HCT116 (cell line): Measurements from ENCODE around the gene CLDN3. TPM values are rescaled to one million over a fixed set of nuclear protein-coding genes. Genes with fewer than 3 reads are reported as not detected.

Source experiments
- ATAC-seq: fragments of 200-7000 bp; cut with Tn5 transposase; 2 replicates; pipeline ENCODE4 v1.9.1; 2020; ENCODE audit warnings: mild to moderate bottlenecking, moderate library complexity
- BruUV-seq: library from RNA; stranded (reverse); fragments of 400-500 nt; replicated peaks from 2 replicates; lab custom pipeline; 2021; lab: Mats Ljungman, UMichigan
- CTCF ChIA-PET: fragments of 300-600 bp; sonication (Branson Sonifier 250); formaldehyde crosslinking; loops from one replicate; lab custom pipeline; 2021; ENCODE audit warnings: antibody characterized with exemption; lab: Charles Lee
- POLR2A ChIA-PET: fragments of 300-600, 350-600 bp; sonication (Branson Sonifier 250); formaldehyde crosslinking; loops from one replicate; lab custom pipeline; 2021; ENCODE audit warnings: antibody characterized with exemption; lab: Charles Lee
- RAD21 ChIA-PET, 2 experiments: fragments of 300-600 bp; sonication (Branson Sonifier 250); formaldehyde crosslinking; loops; one replicate each; lab custom pipeline; 2023; ENCODE audit warnings: low total read pairs in 2 of 2; ENCODE audit not compliant: uncharacterized antibody in 2 of 2, unreplicated experiment in 2 of 2, low non-redundant PET in 1 of 2; lab: Charles Lee
- DNase-seq: peaks from one replicate; pipeline ENCODE4 v3.0.0-alpha.2; 2010; ENCODE audit warnings: low read depth, low spot score
- H2AFZ ChIP-seq: fragments of 200-600 bp; shearing (Covaris generic), sonication (generic); 2 replicates; pipeline ENCODE4 v1.6.1; 2017; ENCODE audit warnings: low read depth, mixed run types, mixed read lengths, antibody characterized with exemption, low read length; ENCODE audit not compliant: poor library complexity, severe bottlenecking
- H3K27ac ChIP-seq: 2 replicates; pipeline ENCODE4 v1.5.1; 2012; ENCODE audit warnings: low read depth, low read length
- H3K27me3 ChIP-seq: fragments of 200-600 bp; sonication (generic); 2 replicates; pipeline ENCODE4 v1.6.1; 2016; ENCODE audit warnings: mixed run types, low read length, mixed read lengths; ENCODE audit not compliant: insufficient read depth
- H3K36me3 ChIP-seq, 2 experiments: fragments of 200-500 bp in 1 of 2; fragments of 200-600 bp in 1 of 2; sonication (Bioruptor generic) in 1 of 2; sonication (generic) in 1 of 2; 2 replicates each; pipeline versions ENCODE4 v1.5.1 to v1.6.1; 2014 to 2016; ENCODE audit warnings: low read length in 2 of 2, inconsistent platforms in 1 of 2, mixed read lengths in 1 of 2, mixed run types in 1 of 2; ENCODE audit not compliant: insufficient read depth in 2 of 2, control insufficient read depth in 1 of 2
- H3K4me1 ChIP-seq, 2 experiments: fragments of 200-600 bp in 1 of 2; sonication (generic) in 1 of 2; 2 replicates each; pipeline versions ENCODE4 v1.5.1 to v1.6.1; 2012 to 2017; ENCODE audit warnings: low read length in 2 of 2, inconsistent platforms in 1 of 2, mild to moderate bottlenecking in 1 of 2, mixed read lengths in 1 of 2, mixed run types in 1 of 2, moderate library complexity in 1 of 2; ENCODE audit not compliant: insufficient read depth in 2 of 2, control insufficient read depth in 1 of 2
- H3K4me2 ChIP-seq: fragments of 200-600 bp; sonication (generic); 2 replicates; pipeline ENCODE4 v1.6.1; 2017; ENCODE audit warnings: mixed run types, low read length, mixed read lengths
- H3K4me3 ChIP-seq, 2 experiments: fragments of 200-600 bp in 1 of 2; sonication (generic) in 1 of 2; replicated peaks in 1 of 2; 2 replicates each; pipeline ENCODE4 v1.5.1; 2011 to 2016; ENCODE audit warnings: low read length in 2 of 2, control low read depth in 1 of 2, low read depth in 1 of 2, mild to moderate bottlenecking in 1 of 2, mixed read lengths in 1 of 2, mixed run types in 1 of 2
- H3K79me2 ChIP-seq: fragments of 200-600 bp; sonication (generic); 2 replicates; pipeline ENCODE4 v1.6.1; 2017; ENCODE audit warnings: mild to moderate bottlenecking, mixed run types, low read length, moderate library complexity, mixed read lengths; ENCODE audit not compliant: insufficient read depth
- H3K9ac ChIP-seq: fragments of 200-600 bp; sonication (generic); 2 replicates; pipeline ENCODE4 v1.6.1; 2016; ENCODE audit warnings: low read length, mixed read lengths
- H3K9me2 ChIP-seq: fragments of 200-600 bp; sonication (generic), shearing (Covaris generic); 2 replicates; pipeline ENCODE4 v1.6.1; 2017; ENCODE audit warnings: mixed run types, mild to moderate bottlenecking, moderate library complexity; ENCODE audit not compliant: insufficient read depth
- H3K9me3 ChIP-seq, 2 experiments: fragments of 200-500 bp in 1 of 2; fragments of 200-600 bp in 1 of 2; sonication (Bioruptor generic) in 1 of 2; sonication (generic) in 1 of 2; 2 replicates each; pipeline ENCODE4 v1.6.1; 2014 to 2017; ENCODE audit warnings: low read length in 2 of 2, mixed read lengths in 2 of 2, inconsistent platforms in 1 of 2, low read depth in 1 of 2, mild to moderate bottlenecking in 1 of 2, mixed run types in 1 of 2, moderate library complexity in 1 of 2; ENCODE audit not compliant: control insufficient read depth in 1 of 2, insufficient read depth in 1 of 2
- H4K20me1 ChIP-seq: fragments of 200-600 bp; sonication (generic), shearing (Covaris generic); 2 replicates; pipeline ENCODE4 v1.6.1; 2017; ENCODE audit warnings: mixed run types, mild to moderate bottlenecking, moderate library complexity; ENCODE audit not compliant: insufficient read depth
- CBX3 ChIP-seq: IDR thresholded peaks from 2 replicates; pipeline ENCODE4 v1.6.1; 2012; ENCODE audit warnings: low read depth
- CEBPB ChIP-seq: IDR thresholded peaks from 2 replicates; pipeline ENCODE4 v1.6.1; 2012; ENCODE audit warnings: low read depth
- EGR1 ChIP-seq: IDR thresholded peaks from 2 replicates; pipeline ENCODE4 v1.6.1; 2012; ENCODE audit warnings: low read depth
- ELF1 ChIP-seq: IDR thresholded peaks from 2 replicates; pipeline ENCODE4 v1.6.1; 2012; ENCODE audit warnings: low read depth, borderline replicate concordance
- EZH2phosphoT487 ChIP-seq: fragments of 200-600 bp; IDR thresholded peaks from 2 replicates; pipeline ENCODE4 v1.6.1; 2018; ENCODE audit warnings: antibody characterized with exemption, borderline replicate concordance
- RAD21 ChIP-seq: IDR thresholded peaks from 2 replicates; pipeline ENCODE4 v1.6.1; 2012; ENCODE audit warnings: low read depth, mild to moderate bottlenecking
- TCF7L2 ChIP-seq: IDR thresholded peaks from 2 replicates; pipeline ENCODE4 v1.7.0; 2011; ENCODE audit warnings: borderline replicate concordance, inconsistent platforms; ENCODE audit not compliant: insufficient read depth, insufficient read length; ENCODE audit errors: extremely low read depth
- ZFX ChIP-seq: fragments of 450-650 bp; IDR thresholded peaks from 2 replicates; pipeline ENCODE4 v1.6.1; 2017
- intact Hi-C: fragments of 100-400 bp; cut with micrococcal nuclease; formaldehyde crosslinking; loops from 2 replicates; pipeline ENCODE4 v1.10.0; 2022
- total RNA-seq: library from RNA; stranded (reverse); gene quantifications from one replicate; pipeline ENCODE4 v1.2.1, GENCODE V29; 2021; ENCODE audit not compliant: unreplicated experiment
- TF ChIP-seq, protein P1 (sequence below), 3 experiments: fragments of 200-600 bp in 1 of 3; sonication (generic) in 1 of 3; IDR thresholded peaks in 2 of 3; conservative IDR thresholded peaks in 1 of 3; 2 replicates each; pipeline ENCODE4 v1.5.1; 2012 to 2017; ENCODE audit warnings: low read depth in 2 of 3, low read length in 2 of 3, antibody characterized with exemption in 1 of 3, borderline replicate concordance in 1 of 3, control low read depth in 1 of 3, mild to moderate bottlenecking in 1 of 3, mixed read lengths in 1 of 3, mixed run types in 1 of 3, moderate library complexity in 1 of 3; ENCODE audit not compliant: insufficient read depth in 1 of 3

CLDN3 gene
- total RNA-seq, 1 experiment from 2014 or later, result 19.2 TPM

DNA sequence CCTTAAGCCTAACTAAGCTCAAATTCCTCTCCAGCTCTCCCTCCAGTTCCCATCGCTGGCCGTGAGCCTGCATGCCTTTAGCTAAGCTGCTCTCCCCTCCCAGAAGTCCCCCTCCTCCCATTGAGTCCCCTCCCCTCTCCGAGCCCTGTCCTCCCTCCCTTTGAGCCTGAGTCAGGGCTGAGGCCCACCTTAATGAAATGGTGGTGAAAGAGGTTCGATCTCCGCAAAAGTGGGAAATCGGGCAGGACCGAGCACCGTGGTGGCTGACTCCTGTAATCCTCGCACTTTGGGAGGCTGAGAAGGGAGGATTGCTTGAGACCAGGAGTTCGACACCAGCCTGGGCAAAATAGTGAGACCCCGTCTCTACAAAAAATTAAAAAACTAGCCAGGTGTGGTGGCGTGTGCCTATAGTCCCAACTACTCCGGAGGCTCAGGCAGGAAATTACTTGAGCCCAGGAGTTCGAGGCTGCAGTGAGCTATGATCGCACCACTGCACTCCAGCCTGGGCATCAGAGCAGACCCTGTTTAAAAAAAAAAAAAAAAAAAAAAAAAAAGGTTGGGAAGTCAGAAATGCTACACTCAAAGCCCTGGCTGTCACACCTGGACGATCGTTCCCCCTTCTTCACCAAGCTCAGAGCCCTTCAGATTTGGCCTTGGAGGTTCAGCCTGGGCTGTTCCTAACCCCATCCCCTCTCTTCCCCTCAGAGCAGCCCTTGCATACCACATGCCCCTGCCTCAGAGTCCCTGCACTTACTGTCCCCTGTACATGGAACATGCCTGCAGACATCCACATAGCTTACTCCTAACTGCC, 995 bp upstream of the CLDN3 start:
- H4K20me1 ChIP-seq, result no peaks in the 10 kb centered on the region
- peak overlapping the region; percentile 44 to 66 for H3K4me3 ChIP-seq
- H3K27ac ChIP-seq, result no peak overlapping the region; the same call in 1 of the 2 replicates
- no peaks in the 10 kb centered on the region for H3K36me3 ChIP-seq
- peak overlapping the region; percentile 50 for H3K9ac ChIP-seq
- ATAC-seq (no peak), DNase-seq (no peak)
- CTCF ChIA-PET, result no interaction called here
- no peaks in the 10 kb centered on the region for H3K9me2 ChIP-seq
- peak overlapping the region; percentile 95 for H3K4me2 ChIP-seq
- H3K4me1 ChIP-seq, result peaks cover 16 to 38% of the 10 kb centered on the region in 2 experiments; a peak in 3 of 4 replicates
- POLR2A ChIA-PET, result interaction anchor here (0.7 to 2.0 kb wide), 7 partner anchors 16 to 62 kb away, joined by 3 to 11 read pairs (median 4); partner anchors contain the start of genes ABHD11 and CLDN4
- TF ChIP-seq, protein P1, sequence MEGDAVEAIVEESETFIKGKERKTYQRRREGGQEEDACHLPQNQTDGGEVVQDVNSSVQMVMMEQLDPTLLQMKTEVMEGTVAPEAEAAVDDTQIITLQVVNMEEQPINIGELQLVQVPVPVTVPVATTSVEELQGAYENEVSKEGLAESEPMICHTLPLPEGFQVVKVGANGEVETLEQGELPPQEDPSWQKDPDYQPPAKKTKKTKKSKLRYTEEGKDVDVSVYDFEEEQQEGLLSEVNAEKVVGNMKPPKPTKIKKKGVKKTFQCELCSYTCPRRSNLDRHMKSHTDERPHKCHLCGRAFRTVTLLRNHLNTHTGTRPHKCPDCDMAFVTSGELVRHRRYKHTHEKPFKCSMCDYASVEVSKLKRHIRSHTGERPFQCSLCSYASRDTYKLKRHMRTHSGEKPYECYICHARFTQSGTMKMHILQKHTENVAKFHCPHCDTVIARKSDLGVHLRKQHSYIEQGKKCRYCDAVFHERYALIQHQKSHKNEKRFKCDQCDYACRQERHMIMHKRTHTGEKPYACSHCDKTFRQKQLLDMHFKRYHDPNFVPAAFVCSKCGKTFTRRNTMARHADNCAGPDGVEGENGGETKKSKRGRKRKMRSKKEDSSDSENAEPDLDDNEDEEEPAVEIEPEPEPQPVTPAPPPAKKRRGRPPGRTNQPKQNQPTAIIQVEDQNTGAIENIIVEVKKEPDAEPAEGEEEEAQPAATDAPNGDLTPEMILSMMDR (IDR thresholded peaks at IDR 0.05 in 2 of 3, conservative IDR thresholded peaks at IDR 0.05 in 1 of 3; ENCODE audit: borderline replicate concordance in 1 of 3, insufficient read depth in 1 of 3, low read depth in 2 of 3, low read length in 2 of 3), result no peak
- no peak for TF ChIP-seq CEBPB
- no peak for TF ChIP-seq CBX3
- no peak for TF ChIP-seq EGR1
- no peak for TF ChIP-seq TCF7L2
- no peak for TF ChIP-seq ZFX
- no peak for TF ChIP-seq ELF1
- TF ChIP-seq EZH2phosphoT487, result no peak
- TF ChIP-seq RAD21, result no peak
- no peaks in the 10 kb centered on the region for H3K79me2 ChIP-seq
- H2AFZ ChIP-seq, result peak overlapping the region; percentile 68
- H3K27me3 ChIP-seq, result no peaks in the 10 kb centered on the region
- no TSS peak for BruUV-seq
- intact Hi-C loops, result no loop called here
- H3K9me3 ChIP-seq, result no peaks in the 10 kb centered on the region
- RAD21 ChIA-PET, result no interaction called here
